Fibroblast of pulmonary artery (primary cell): ENCODE results near the gene XYLT1.
"Not testable (repeated sequence)": the region's sequence is repeated elsewhere in the genome, so short reads cannot be mapped to it uniquely, and the experiment has no call there.

Experiments
- DNase-seq: peaks from one replicate; pipeline ENCODE4 v3.0.0-alpha.2; 2010; ENCODE audit warnings: low read depth
- H3K4me3 ChIP-seq: replicated peaks from 2 replicates; pipeline ENCODE4 v1.5.1; 2011; ENCODE audit warnings: low read depth, mild to moderate bottlenecking, control low read depth, low read length, moderate library complexity
- CTCF ChIP-seq: IDR thresholded peaks from 2 replicates; pipeline ENCODE4 v1.5.1; 2011; ENCODE audit warnings: mild to moderate bottlenecking, control low read depth, low read length, inconsistent platforms; ENCODE audit errors: missing control alignments

The XYLT1 gene

DNA sequence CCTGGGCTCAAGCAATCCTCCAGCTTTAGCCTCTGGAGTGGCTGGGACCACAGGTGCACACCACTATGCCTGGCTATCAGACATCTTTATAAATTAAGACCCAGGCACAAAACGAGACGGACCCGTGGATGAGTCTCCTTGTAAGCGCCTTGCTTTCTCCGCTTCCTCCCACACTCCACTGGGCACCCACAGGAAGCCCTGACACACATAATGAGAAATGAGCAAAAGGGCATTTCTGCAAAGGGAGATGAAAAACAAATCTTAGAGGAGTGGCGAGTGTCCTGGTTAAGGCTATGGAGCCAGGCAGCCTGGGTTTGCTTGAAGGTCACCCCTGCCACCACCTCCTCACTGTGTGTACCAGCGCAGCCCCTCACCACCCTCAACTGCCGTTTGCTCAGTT, 56.3 kb downstream of the XYLT1 start:
- no peak overlapping the region for H3K4me3 ChIP-seq
- no peak for DNase-seq
- TF ChIP-seq CTCF: no peak

DNA sequence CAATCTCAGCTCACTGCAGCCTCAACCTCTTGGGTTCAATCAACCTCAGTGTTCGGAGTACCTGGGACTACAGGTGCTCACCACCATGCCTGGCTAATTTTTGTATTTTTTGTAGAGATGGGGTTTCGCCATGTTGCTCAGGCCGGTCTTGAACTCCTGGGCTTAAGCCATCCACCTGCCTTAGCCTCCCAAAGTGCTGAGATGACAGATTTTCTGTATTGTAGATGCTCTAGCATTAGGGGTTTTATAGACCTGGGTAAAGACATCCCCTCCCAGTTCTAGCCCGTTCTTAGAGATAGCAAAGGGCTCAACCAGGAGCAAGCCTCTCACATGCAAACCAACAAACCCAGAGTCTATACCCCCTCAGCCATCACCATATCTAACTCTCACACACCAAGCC, 57.3 kb downstream of the XYLT1 start:
- TF ChIP-seq CTCF: no peak
- no peak for DNase-seq
- no peak overlapping the region for H3K4me3 ChIP-seq

GRCh38 chr16:17412791-17413190, 58.0 kb downstream of the XYLT1 start:
- TF ChIP-seq CTCF: no peak
- H3K4me3 ChIP-seq: no peak overlapping the region
- no peak for DNase-seq

- no peak overlapping the region for H3K4me3 ChIP-seq
- TF ChIP-seq CTCF: no peak
- peak; percentile 19 for DNase-seq
These were observed 58.5 kb downstream of the XYLT1 start for GRCh38 chr16:17412221-17412620.

DNA sequence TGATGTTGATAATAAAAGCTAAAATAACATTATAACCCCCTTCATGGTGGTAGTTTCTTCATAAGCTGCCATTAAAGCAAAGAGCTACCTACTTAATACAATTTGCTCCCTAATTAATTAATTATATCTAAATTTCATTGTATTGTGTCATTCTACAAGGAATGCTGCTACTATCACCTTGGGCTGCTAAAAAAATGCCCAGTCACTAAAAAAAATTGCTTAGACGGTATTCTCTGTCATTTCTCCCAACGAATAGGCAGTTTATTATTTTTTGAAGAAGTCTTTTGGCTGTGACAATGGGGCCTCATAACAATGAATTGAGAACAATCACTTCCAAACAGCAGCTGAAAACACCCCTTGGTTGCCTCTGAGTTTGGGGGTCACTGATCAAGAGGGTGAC, 59.5 kb downstream of the XYLT1 start:
- TF ChIP-seq CTCF: no peak
- DNase-seq: no peak
- no peak overlapping the region for H3K4me3 ChIP-seq

GRCh38 chr16:17410316-17410715, 60.4 kb downstream of the XYLT1 start:
- H3K4me3 ChIP-seq, DNase-seq: not testable (repeated sequence)

DNA sequence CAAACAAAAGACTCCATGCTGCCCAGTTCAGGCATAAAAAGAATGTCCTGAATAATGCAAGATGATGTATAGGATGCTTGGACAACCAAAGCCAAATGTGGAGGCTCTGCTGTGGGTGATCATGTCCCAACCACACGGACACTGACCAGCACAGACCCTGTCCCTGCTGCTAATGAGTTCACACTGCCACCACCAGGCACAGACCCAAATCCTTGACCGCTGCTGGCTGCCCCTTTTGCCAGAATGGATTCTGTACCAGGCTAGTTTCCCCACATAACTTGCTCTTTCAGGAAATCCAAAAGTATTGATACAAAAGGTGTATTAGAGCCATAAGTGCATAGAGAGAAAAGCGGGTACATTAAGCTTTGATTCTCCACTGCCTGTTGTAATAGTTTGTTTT, 60.9 kb downstream of the XYLT1 start:
- no peak for TF ChIP-seq CTCF
- no peak overlapping the region for H3K4me3 ChIP-seq
- DNase-seq: no peak
